Tongue (tissue), 2 donors: Measurements from ENCODE around the gene RAB9B. TPM values are rescaled to one million over a fixed set of nuclear protein-coding genes. Genes with fewer than 3 reads are reported as not detected.

Experiments
- small RNA-seq: library from RNA; depleted of rRNA; stranded (forward); fragments of <200 nt; gene quantifications from one replicate; pipeline ENCODE3, GENCODE V24; 2014; ENCODE audit warnings: low replicate concordance
- total RNA-seq: library from RNA; depleted of rRNA; stranded (reverse); fragments of >200 nt; gene quantifications from one replicate; pipeline ENCODE4 v1.2.3, GENCODE V29; 2014

Gene RAB9B
- total RNA-seq, 1 donor from 2014 or later: 36.2 TPM

Small RNA genes within 50 kb of the gene (small RNA-seq; reads per million reads assigned to genes)
- gene RNA5SP511: not detected

Other genes with a start within 250 kb of the RAB9B start
- gene TCEAL4, start 246.7 kb downstream of the RAB9B start, total RNA-seq: 43.1 TPM
- 5.8 TPM for gene TCEAL3, start 224.3 kb downstream of the RAB9B start, total RNA-seq
- gene TCEAL1, start 203.3 kb downstream of the RAB9B start, total RNA-seq: 44.8 TPM
- 311 TPM for gene MORF4L2, start 145.6 kb downstream of the RAB9B start, total RNA-seq
- gene TMEM31, start 121.3 kb downstream of the RAB9B start, total RNA-seq: not detected
- 84.1 TPM for gene PLP1, start 55.4 kb downstream of the RAB9B start, total RNA-seq
- 3.0 TPM for gene TMSB15B, start 130.4 kb upstream of the RAB9B start, total RNA-seq
- not detected for gene H2BW1, start 181.5 kb upstream of the RAB9B start, total RNA-seq
- not detected for gene H2BW2, start 207.7 kb upstream of the RAB9B start, total RNA-seq
- 4.0 TPM for gene TMSB15C, start 244.0 kb upstream of the RAB9B start, total RNA-seq